ENCODE results near the gene TNKS2. TPM values are rescaled to one million over a fixed set of nuclear protein-coding genes. Genes with fewer than 3 reads are reported as not detected.
"Not testable (repeated sequence)": the region's sequence is repeated elsewhere in the genome, so short reads cannot be mapped to it uniquely, and the experiment has no call there.

TNKS2 gene
- total RNA-seq, 1 donor from 2014 or later: 47.7 TPM

DNA sequence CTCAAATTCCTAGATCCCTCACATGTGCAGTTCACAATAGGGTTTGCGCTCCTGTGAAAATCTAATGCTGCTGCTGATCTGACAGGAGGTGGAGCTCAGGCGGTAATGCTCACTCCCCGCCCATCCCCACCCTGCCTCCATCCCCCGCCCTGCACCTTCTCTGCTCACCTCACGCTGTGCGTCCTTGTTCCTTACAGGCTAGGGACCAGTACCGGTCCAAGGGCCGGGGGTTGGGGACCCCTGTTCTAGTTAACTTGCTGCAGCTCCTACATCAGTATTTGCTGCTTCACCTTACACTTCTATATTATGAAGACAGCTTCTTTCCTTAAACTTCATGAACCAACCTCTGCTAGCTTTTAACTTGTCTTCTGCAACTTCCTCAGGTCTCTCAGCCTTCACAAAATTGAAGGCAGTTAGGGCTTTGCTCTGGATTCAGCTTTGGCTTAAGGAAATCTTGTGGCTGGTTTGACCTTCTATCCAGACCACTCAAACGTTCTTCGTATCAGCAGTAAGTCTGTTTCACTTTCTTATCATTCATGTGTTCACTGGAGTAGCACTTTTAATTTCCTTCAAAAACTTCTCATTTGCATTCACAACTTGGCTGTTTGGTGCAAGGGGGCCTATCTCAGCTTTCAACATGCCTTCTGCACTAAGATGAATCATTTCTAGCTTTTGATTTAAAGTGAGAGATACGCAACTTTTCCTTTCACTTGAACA lies 1.7 kb upstream of the TNKS2 start:
- peak; percentile 43 for DNase-seq (ENCODE audit: low spot score)

DNA sequence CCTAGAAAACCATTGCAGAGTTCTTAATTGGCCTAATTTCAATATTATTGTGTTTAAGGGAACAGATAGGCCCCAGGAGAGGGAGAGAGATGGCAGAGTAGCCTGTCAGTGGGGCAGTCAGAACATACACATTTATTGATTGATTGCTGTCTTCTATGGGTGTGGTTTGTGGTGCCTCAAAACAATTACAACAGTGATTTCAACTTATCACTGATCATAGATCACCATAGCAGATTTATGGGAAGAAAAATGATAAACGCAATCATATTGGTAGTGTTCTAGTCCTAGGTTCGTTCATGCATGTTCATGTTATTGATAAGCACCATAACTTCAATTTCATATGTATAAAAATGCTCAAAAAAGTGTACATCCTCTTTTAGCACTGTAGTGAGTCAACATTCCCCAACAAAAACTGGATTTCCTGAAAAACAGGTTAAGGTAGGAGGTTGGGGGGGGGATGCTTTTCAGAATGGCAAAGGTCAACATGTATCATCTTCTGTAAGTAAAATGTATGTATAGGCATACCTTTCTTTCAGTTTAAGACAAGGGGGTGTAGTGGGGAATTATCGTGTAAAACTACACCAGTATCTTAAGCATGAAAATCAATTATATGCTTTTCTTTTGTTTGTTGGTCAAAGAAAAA lies 1.1 kb upstream of the TNKS2 start:
- peak; percentile 22 for DNase-seq (ENCODE audit: low spot score)

DNA sequence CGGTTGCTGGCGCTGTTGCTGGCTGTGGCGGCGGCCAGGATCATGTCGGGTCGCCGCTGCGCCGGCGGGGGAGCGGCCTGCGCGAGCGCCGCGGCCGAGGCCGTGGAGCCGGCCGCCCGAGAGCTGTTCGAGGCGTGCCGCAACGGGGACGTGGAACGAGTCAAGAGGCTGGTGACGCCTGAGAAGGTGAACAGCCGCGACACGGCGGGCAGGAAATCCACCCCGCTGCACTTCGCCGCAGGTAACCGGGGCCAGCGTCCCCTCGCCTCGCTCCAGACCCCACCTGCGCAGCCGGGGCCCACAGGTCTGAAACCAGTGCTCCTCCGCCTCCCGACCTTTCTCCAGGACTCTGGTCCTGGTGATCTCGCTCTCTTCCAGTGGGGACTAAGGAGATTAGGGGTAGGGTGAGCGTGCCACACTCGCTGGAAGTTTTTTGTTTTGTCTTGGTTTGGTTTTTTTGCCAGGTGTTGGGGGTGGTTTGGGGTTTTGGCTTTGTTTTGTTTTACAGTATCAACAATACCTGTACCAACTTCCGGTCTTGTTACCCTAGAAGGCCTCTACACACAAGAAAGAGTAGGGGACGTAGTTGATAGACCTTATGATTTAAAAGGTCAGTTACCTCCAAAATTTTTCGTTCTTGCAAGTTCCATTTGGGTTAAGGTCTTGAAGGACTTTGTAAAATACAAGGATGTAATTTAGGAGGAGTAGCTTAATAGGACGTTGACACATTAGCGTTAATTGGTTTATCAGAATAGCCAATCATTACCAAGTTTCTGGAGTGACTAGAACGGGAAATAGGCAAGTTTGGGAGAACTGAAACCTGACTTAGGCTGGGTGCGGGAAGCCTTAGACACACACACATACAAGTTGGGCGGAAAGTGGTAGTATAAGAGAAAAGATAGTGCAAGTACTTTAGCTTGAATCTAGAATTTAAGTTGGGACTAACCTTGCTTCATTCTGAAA lies 704 bp downstream of the TNKS2 start:
- peak; percentile 53 for DNase-seq (ENCODE audit: low spot score)

DNA sequence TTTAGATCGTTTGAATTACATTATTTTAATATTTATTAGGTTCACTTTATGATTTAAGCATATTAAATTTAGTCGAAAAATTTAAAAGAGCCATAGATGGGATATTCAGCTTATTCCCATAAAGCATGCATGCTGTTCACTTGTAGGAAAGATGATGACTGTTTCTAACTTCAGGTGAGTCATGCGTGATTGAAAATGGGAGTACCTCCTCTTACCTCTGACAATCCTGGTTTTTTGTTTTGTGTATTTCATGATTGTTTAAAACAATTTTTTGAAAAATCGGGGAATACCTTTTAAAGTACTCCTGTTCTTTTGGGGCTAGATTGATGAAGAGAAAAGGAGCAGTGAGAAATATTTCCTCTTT lies 1.4 kb downstream of the TNKS2 start:
- DNase-seq (ENCODE audit: low spot score): no peak

DNA sequence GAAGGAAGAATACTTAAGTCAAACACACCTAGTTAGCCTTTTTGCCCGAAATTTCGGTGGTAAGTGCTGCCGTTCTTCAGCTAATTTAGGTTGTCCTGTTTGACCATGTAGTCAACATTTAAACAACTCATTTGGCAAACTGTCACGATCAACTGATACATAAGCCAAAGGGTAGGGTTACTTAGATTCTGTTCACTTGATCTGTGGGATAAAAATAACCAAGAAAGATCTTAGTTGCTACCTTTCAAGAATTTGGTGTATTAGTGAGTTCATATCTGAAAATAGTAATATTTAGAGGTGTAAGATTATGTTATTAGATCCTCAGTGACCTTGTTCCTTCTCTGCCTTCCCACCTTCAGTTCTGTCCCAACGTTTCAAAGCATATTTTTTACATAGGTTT lies 2.0 kb downstream of the TNKS2 start:
- DNase-seq (ENCODE audit: low spot score): no peak

DNA sequence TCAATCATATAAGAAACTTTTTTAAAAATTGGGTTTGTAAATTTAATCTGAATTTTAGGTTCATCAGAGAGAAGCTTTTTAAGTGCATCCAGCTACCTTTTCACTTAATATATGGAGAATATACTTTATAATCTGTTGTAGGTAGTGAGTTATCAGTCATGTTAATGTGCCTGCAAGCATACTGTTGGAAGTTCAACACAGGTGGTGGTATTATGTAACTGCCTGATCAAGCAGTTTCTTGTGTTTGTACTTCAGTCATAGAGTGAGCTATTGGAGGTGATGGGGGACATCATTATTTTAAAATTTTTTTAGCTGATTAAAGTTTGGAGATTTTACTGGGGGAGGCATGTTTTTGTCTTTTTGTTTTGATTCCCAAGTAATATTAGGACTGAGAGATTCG lies 2.5 kb downstream of the TNKS2 start:
- DNase-seq (ENCODE audit: low spot score): no peak

DNA sequence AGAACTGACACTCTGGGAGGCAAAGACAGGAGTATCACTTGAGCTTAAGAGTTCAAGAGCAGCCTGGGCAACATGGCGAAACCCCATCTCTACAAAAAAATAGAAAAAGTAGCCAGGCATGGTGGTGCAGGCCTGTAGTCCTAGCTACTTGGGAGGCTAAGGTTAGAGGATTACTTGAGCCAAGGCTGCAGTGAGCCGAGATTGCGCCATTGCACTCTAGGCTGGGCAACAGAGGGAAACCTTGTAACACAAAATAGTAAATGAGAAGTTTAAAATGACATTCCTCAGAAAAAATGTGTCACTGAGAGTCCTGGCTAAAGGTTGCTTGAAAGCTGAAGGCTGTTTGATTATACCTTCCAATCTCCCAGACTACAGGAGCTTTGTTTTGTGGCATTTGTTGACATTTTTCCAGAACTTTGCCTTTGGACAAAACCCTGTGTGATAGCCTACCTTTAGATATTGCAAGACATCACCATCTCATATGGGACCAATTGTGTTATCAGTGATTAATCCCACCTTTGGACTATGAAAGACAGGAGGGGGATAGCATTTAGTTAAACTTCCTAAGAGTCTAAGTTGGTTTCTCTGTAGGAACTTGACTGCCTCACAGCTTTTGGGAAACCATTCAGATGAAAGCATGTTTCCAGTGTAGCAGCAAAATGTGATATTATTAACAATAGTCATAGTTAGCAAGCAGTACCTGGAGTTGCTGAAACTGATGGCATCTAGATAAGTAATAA lies 5.3 kb downstream of the TNKS2 start:
- no peak for DNase-seq (ENCODE audit: low spot score)

DNA sequence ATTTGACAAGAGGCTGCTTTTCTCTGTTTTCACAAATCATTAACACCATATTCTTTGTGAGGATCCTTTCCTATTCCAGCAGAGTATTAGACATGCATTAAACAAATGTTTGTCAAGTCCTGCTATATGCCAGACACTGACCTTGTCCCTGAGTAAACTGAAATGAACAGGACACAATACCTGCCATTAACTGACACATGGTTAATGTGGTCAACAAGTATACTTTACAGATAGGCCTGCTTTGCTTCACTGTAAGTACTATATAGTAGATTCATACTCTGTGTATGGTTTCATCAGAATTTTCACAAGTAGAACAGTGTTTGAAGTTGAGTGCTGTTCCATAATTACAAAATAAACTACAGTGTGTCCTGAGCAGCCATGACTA lies 5.9 kb downstream of the TNKS2 start:
- no peak for DNase-seq (ENCODE audit: low spot score)

DNA sequence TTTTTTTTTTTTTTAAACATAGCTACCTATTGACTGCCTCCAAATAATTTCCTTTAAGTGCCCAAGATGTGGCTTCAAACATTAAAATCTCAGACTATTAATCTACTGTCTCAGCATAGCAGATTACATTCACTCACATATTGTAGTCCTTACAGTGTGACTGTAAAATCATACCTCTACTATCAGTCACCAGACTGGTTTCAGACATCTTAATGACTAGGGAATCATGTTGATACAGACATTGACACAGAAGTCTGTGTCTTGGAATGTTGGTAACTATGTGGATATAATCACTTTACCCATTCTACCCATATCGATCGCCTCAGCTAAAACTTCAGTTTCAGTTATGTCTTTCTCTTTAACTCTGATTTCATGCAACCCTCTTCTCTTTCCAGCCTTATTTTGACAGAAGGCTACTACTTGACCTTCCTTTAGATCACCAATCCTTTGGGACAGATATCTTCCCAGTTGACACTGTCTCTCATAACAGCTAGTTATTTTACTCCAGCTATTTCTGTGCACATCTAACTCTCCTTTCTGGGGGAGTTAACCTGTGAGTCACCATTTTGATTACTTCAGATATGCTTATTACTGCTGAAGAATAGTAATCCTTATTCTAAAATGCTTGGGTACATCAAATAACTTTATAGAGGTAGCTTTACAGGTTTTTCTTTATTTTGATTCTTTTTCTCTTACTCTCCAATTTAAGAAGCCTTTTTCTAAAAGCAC lies 7.0 kb downstream of the TNKS2 start:
- DNase-seq (ENCODE audit: low spot score): no peak

DNA sequence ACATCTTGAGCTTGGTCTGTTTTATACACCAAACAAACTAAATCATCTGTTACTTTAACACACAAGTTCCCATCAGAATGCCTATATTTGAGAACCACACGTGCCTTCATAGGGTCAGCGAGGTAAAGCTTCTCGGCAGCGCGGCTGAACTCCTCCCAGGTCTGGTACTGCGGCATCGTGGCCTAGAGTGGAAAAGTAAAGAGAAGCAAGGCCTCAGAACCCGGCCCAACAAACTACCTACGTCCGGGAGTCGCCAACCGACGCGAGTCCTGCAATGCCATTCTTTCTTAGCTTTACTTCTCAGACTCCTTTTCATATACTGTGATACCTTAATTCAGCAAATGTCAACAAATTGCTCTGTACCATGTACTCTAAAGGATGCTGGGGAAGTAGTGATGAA lies 9.0 kb downstream of the TNKS2 start:
- not testable (repeated sequence) for DNase-seq (ENCODE audit: low spot score)

DNA sequence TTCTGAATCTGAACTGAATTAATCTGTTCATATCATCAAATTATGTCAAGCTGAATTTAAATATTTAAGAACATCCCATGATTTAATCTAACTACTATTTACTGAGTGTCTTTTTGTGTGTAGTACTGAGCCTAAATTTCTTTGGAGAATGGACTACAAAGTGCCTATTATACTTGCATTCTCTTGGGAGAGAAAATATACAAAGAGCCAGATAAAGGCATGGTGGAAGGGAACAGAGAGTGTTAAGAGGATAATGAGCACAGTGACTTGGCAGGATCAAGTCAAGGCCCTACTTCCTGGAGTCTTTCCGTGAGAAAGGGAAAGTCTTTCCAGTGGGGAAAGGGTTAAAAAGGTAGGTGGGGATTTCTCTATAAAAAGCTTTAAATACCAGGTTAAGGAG lies 15.0 kb downstream of the TNKS2 start:
- no peak for DNase-seq (ENCODE audit: low spot score)

DNA sequence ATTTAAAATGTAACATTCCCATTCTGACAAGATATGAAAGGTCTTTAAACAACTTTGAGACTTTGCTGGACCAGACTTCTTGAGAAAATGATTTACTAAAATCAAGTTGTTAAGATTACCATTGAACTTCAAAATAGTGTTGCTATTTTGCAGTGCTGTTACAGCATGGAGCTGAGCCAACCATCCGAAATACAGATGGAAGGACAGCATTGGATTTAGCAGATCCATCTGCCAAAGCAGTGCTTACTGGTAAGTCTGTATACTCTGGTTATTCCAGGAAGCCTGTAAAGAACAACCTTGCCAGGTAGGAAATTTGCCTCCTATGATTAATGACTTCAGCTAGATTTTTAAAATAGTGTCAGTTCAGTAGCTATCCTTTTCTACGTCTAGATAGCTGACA lies 18.8 kb downstream of the TNKS2 start:
- no peak for DNase-seq (ENCODE audit: low spot score)

DNA sequence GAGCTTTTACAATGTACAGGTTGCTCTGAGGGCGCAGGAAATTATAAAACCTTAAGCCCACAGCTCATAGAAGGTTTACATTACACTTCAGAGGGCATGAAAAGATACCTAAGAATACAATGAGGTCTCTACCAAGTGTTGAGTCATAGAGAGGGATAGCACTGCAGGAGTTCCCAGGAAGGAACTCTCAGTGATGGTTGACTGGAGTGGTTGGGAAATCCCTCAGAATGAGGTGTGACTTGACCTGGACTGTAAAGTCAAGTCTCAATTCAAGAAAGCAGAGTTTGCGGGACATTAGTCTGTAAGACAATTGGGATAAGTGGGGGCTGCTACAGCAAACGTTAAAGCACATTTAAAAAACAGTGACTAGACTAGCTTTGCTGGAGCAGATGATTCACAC lies 21.9 kb downstream of the TNKS2 start:
- no peak for DNase-seq (ENCODE audit: low spot score)

DNA sequence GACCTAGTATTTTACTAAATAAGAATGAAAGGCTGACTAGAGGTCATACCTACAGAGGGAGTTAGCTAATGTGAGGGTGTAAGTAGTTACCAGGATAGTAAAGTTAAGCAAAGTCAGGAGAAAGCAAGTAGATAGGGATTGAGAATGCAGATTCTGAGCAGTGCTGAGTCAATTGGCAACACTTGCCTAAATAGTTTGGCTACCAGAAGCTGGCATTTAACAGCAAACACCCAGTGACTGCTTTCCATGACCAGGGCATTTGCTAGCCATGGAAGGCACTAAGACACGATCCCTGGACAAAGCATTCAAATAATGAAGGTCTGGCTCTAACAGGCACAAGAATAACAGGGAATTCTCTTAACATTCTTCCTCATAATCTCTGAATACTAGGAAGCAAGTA lies 25.9 kb downstream of the TNKS2 start:
- no peak for DNase-seq (ENCODE audit: low spot score)

DNA sequence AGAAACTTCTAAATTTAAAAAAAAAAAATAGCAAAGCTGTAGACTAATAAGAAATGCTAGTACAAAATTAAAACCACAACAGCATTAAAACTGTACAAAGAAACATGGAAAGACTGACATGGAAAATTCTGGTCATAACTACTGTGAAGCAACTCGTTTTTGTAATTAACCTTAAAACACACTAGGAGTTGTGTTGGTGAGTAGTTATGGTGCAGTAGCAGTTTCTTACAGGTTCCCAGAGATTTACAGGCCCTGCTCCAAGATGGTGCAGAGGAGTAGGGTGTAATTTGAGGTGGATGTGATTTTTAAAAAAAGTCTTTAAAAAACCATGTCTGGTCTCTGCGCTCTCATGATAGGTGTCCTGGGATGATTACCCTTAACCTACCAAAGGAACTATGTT lies 31.0 kb downstream of the TNKS2 start:
- no peak for DNase-seq (ENCODE audit: low spot score)

DNA sequence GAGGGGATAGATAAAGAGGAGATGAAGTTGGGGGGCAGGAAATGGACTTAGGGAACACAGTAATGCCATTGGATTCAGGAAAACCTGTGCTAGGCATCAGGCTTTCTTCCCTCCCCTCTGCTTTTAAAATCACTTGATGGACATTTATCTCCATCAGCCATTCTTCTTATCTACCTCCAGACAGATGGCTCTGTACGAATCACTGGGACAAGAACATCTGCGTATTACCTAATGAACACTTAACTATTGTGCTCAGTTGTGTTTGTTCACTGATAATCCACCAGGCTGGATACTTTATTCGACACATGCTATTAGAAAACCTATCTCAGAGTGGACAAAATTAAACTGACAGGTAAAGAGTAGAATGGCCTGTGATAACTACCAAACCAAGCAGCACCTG lies 40.0 kb downstream of the TNKS2 start:
- no peak for DNase-seq (ENCODE audit: low spot score)

DNA sequence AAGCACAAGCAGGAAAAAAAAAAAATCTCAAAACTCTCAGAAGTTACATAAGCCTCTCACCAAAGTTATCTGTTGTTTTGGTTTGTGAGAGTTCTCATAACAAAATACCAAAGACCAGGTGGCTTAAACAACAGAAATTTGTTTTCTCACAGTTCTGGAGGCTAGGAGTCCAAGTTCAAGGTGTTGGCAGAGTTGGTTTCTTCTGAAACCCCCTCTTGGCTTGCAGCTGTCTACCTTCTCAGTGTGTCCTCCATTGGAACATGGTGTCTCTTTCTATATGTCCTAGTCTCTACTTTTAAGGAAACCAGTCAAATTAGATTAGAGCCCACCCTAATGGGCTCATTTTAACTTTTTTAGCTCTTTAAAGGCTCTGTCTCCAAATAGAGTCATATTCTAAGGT lies 44.9 kb downstream of the TNKS2 start:
- no peak for DNase-seq (ENCODE audit: low spot score)

DNA sequence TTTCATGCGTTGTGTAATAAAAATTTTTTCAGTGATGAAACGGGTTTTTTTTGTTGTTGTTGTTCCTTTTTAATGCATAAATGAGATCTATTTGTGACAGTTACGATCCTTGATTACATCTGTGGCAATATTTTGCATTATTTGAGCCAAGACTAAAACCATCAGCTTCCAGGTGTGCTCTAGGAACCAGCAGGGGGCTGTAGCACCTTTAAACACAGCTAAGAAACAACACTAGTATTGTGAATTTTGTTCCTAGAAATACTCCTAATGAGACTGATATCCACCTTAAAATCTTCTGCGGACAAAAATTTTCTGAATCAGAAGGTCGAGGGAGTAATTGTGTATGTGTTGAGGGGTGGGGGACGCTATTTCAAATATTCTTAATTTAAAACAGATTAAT lies 58.4 kb downstream of the TNKS2 start:
- DNase-seq (ENCODE audit: low spot score): no peak

DNA sequence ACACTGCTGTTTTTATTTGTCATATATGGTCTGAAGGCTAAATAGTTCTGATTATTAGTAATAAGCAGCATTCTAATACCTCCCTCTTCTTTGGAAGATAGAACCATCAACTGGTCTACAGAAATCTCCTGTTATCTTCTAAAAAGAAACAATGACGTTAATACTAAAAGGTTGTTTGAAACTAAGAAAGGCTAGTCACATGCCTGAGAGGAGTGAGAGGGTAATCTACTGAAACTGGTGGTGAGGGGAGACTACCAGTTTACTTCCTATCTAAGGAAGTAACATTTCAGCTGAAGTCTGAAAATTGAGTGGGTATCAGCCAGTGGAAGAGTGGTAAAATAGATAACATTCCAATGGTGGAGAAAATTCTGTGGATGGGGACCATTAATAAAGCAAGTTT lies 62.7 kb downstream of the TNKS2 start:
- DNase-seq (ENCODE audit: low spot score): no peak

DNA sequence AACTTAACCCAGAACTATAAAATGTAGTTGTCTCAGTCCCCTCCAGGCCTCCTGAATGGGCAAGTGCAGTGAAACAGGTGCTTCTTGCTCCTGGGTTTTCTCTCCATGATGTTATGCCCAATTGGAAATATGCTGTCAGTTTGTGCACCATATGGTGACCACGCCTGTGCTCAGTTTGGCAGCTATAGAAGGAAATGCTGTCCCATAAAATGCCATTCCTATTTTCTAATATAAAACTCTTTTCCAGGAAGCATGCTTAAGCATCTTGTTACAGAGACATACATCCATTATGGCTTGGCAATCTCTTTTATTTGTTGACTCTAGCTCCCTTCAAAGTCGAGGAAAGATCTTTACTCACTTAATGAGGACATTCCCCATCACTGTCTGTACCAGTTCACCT lies 65.9 kb downstream of the TNKS2 start:
- no peak for DNase-seq (ENCODE audit: low spot score)

DNA sequence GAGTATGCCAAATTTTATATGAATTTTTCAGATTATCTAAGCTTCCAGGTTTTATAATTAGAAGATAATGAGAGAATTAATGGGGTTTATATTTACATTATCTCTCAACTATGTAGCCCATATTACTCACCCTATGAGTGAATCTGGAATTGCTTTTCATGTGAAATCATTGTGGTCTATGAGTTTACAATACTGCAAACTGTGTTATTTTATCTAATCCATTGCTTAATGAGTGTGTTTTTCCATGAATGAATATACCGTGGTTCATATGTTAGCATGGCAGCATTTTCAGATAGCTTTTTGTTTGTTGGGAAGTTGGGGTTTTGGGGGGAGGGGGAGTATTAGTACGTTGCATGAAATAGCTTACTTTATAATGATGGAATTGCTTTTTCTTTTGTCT lies 66.5 kb downstream of the TNKS2 start:
- DNase-seq (ENCODE audit: low spot score): no peak
